H9 (cell line): ENCODE data around the gene CLPSL2. TPM values are rescaled to one million over a fixed set of nuclear protein-coding genes. Genes with fewer than 3 reads are reported as not detected.

Experiments used
- DNase-seq: peaks from one replicate; pipeline ENCODE4 v3.0.0-alpha.2; 2017
- H2AFZ ChIP-seq: one replicate; pipeline ENCODE4 v1.6.1; 2013; ENCODE audit warnings: mild to moderate bottlenecking, low read length, control low read depth, moderate library complexity
- H2AK5ac ChIP-seq: 2 replicates; pipeline ENCODE4 v1.6.1; 2013; ENCODE audit warnings: low read length, control low read depth, mixed read lengths; ENCODE audit not compliant: insufficient read length
- H2BK120ac ChIP-seq: one replicate; pipeline ENCODE4 v1.6.1; 2013; ENCODE audit warnings: low read depth, mild to moderate bottlenecking, low read length, control low read depth, inconsistent platforms; ENCODE audit not compliant: poor library complexity, severe bottlenecking
- H2BK12ac ChIP-seq: 2 replicates; pipeline ENCODE4 v1.6.1; 2013; ENCODE audit warnings: low read length, control low read depth, mixed read lengths, low read depth; ENCODE audit not compliant: insufficient read length
- H2BK15ac ChIP-seq: 2 replicates; pipeline ENCODE4 v1.6.1; 2013; ENCODE audit warnings: low read depth, low read length, control low read depth
- H2BK20ac ChIP-seq: one replicate; pipeline ENCODE4 v1.6.1; 2013; ENCODE audit warnings: low read depth, mild to moderate bottlenecking, low read length, control low read depth, inconsistent platforms; ENCODE audit not compliant: poor library complexity, severe bottlenecking
- H2BK5ac ChIP-seq: 2 replicates; pipeline ENCODE4 v1.6.1; 2013; ENCODE audit warnings: low read length, control low read depth, mixed read lengths; ENCODE audit not compliant: insufficient read length
- H3K14ac ChIP-seq: 2 replicates; pipeline ENCODE4 v1.6.1; 2013; ENCODE audit warnings: low read length, control low read depth; ENCODE audit not compliant: insufficient read depth
- H3K18ac ChIP-seq: 2 replicates; pipeline ENCODE4 v1.6.1; 2013; ENCODE audit warnings: low read depth, mild to moderate bottlenecking, mixed read lengths, low read length, control low read depth; ENCODE audit not compliant: insufficient read length
- H3K23ac ChIP-seq: 2 replicates; pipeline ENCODE4 v1.6.1; 2013; ENCODE audit warnings: low read length, control low read depth, mixed read lengths, low read depth; ENCODE audit not compliant: insufficient read length
- H3K23me2 ChIP-seq: 2 replicates; pipeline ENCODE4 v1.6.1; 2013; ENCODE audit warnings: low read depth, mild to moderate bottlenecking, mixed read lengths, low read length, control low read depth; ENCODE audit not compliant: insufficient read length, poor library complexity, severe bottlenecking
- H3K27ac ChIP-seq: 2 replicates; pipeline ENCODE4 v1.5.1; 2013; ENCODE audit warnings: low read length, control low read depth, mixed read lengths, low read depth; ENCODE audit not compliant: insufficient read length
- H3K27me3 ChIP-seq: 2 replicates; pipeline ENCODE4 v1.6.1; 2013; ENCODE audit warnings: low read length, control low read depth, inconsistent platforms; ENCODE audit not compliant: insufficient read depth
- H3K4ac ChIP-seq: 2 replicates; pipeline ENCODE4 v1.6.1; 2013; ENCODE audit warnings: low read depth, mild to moderate bottlenecking, control low read depth, inconsistent platforms, low read length, moderate library complexity
- H3K4me1 ChIP-seq: 2 replicates; pipeline ENCODE4 v1.6.1; 2013; ENCODE audit warnings: low read length, control low read depth, inconsistent platforms; ENCODE audit not compliant: insufficient read depth
- H3K4me2 ChIP-seq: 2 replicates; pipeline ENCODE4 v1.6.1; 2013; ENCODE audit warnings: low read length, control low read depth, mixed read lengths; ENCODE audit not compliant: insufficient read length, insufficient read depth
- H3K56ac ChIP-seq: 2 replicates; pipeline ENCODE4 v1.6.1; 2013; ENCODE audit warnings: low read depth, mild to moderate bottlenecking, mixed read lengths, low read length, control low read depth; ENCODE audit not compliant: insufficient read length
- H3K79me1 ChIP-seq: 2 replicates; pipeline ENCODE4 v1.6.1; 2013; ENCODE audit warnings: low read depth, mild to moderate bottlenecking, moderate library complexity, low read length, control low read depth, inconsistent platforms; ENCODE audit not compliant: insufficient read depth, poor library complexity, severe bottlenecking
- H3K79me2 ChIP-seq: 2 replicates; pipeline ENCODE4 v1.6.1; 2013; ENCODE audit warnings: low read length, control low read depth, inconsistent platforms; ENCODE audit not compliant: insufficient read depth
- H3K9ac ChIP-seq: 2 replicates; pipeline ENCODE4 v1.6.1; 2013; ENCODE audit warnings: low read length, control low read depth, mixed read lengths; ENCODE audit not compliant: insufficient read length; ENCODE audit errors: extremely low read depth
- H3K9me3 ChIP-seq: one replicate; pipeline ENCODE4 v1.6.1; 2013; ENCODE audit warnings: low read depth, low read length, inconsistent platforms; ENCODE audit not compliant: control insufficient read depth
- H3T11ph ChIP-seq: one replicate; pipeline ENCODE4 v1.6.1; 2013; ENCODE audit warnings: mild to moderate bottlenecking, low read length, control low read depth, inconsistent platforms
- H4K20me1 ChIP-seq: one replicate; pipeline ENCODE4 v1.6.1; 2013; ENCODE audit not compliant: control insufficient read depth, insufficient read length, insufficient read depth
- H4K5ac ChIP-seq: 2 replicates; pipeline ENCODE4 v1.6.1; 2013; ENCODE audit warnings: low read depth, mild to moderate bottlenecking, mixed read lengths, low read length, control low read depth; ENCODE audit not compliant: insufficient read length
- H4K8ac ChIP-seq: replicated peaks from 2 replicates; pipeline ENCODE4 v1.6.1; 2013; ENCODE audit warnings: low read length, control low read depth, mixed read lengths, low read depth; ENCODE audit not compliant: insufficient read length
- H4K91ac ChIP-seq: 2 replicates; pipeline ENCODE4 v1.6.1; 2013; ENCODE audit warnings: low read depth, mild to moderate bottlenecking, moderate library complexity, mixed read lengths, low read length, control low read depth; ENCODE audit not compliant: insufficient read length
- H3K27ac Mint-ChIP-seq, 3 experiments: 2 replicates in 2 of 3; 3 replicates in 1 of 3; pipeline ENCODE4 v1.8.0; 2020 to 2021; ENCODE audit warnings: mixed read lengths in 3 of 3, mild to moderate bottlenecking in 1 of 3, moderate library complexity in 1 of 3
- H3K27me3 Mint-ChIP-seq: 2 replicates; pipeline ENCODE4 v1.8.0; 2021; ENCODE audit warnings: low read depth, mild to moderate bottlenecking, moderate library complexity, mixed read lengths
- H3K36me3 Mint-ChIP-seq, 3 experiments: 2 replicates in 2 of 3; 3 replicates in 1 of 3; pipeline ENCODE4 v1.8.0; 2020 to 2021; ENCODE audit warnings: low read depth in 3 of 3, mixed read lengths in 3 of 3; ENCODE audit not compliant: insufficient read depth in 1 of 3
- H3K4me1 Mint-ChIP-seq, 2 experiments: 2 replicates each; pipeline ENCODE4 v1.8.0; 2020; ENCODE audit warnings: mixed read lengths in 2 of 2
- H3K4me3 Mint-ChIP-seq, 2 experiments: 2 replicates in 1 of 2; 3 replicates in 1 of 2; pipeline ENCODE4 v1.8.0; 2020 to 2021; ENCODE audit warnings: mild to moderate bottlenecking in 2 of 2, mixed read lengths in 2 of 2, moderate library complexity in 1 of 2
- H3K9me3 Mint-ChIP-seq, 2 experiments: 2 replicates in 1 of 2; 3 replicates in 1 of 2; pipeline ENCODE4 v1.8.0; 2020; ENCODE audit warnings: mild to moderate bottlenecking in 2 of 2, mixed read lengths in 2 of 2, moderate library complexity in 1 of 2
- CTCF ChIP-seq: fragments of 200-600 bp; sonication (generic); conservative IDR thresholded peaks from 3 replicates; pipeline ENCODE4 v1.8.0; 2021; ENCODE audit warnings: antibody characterized with exemption, mild to moderate bottlenecking
- WGBS: extraction: QIAGEN DNeasy Blood & Tissue Kit; methylation state at CpG from one replicate; pipeline ENCODE4 v1.1.7; 2013; ENCODE audit warnings: missing lambda C conversion rate, low lambda C conversion rate, mixed read lengths; ENCODE audit not compliant: insufficient read length; ENCODE audit errors: extremely low coverage; 5-methylcytosine and 5-hydroxymethylcytosine counted together
- total RNA-seq: library from RNA; stranded (reverse); gene quantifications from 2 replicates; pipeline ENCODE4 v1.2.1, GENCODE V29; 2021

Gene CLPSL2
- total RNA-seq, 1 experiment from 2014 or later = 4.4 TPM

GRCh38 chr6:35759426-35759825, 17.0 kb upstream of the CLPSL2 start:
- H2BK20ac ChIP-seq = no peak overlapping the region
- Mint-ChIP-seq H3K4me3 (no peak overlapping the region), H3K27ac (peak overlapping the region in 1 of 3 experiments; percentile 42; a peak in 1 of 7 replicates), H3K9me3 (peaks cover 0 to 4% of the 10 kb centered on the region in 2 experiments; a peak in 2 of 5 replicates), H3K36me3 (peaks cover 0 to 10% (median 0%) of the 10 kb centered on the region in 3 experiments; a peak in 4 of 7 replicates), H3K4me1 (peaks cover 61% of the 10 kb centered on the region in 2 experiments), H3K27me3 (no peaks in the 10 kb centered on the region; the same call in 1 of the 2 replicates)
- no peak overlapping the region for H2AFZ ChIP-seq
- H3K18ac ChIP-seq = no peak overlapping the region
- H3K9me3 ChIP-seq = no peaks in the 10 kb centered on the region
- H3K23me2 ChIP-seq = peaks cover 9% of the 10 kb centered on the region
- H2BK120ac ChIP-seq = no peak overlapping the region
- H3T11ph ChIP-seq = peak overlapping the region; percentile 11
- no peak overlapping the region for H3K23ac ChIP-seq
- no peak overlapping the region for H3K56ac ChIP-seq
- H3K27ac ChIP-seq = no peak overlapping the region
- H3K4me1 ChIP-seq = peaks cover 15% of the 10 kb centered on the region; the same call in 1 of the 2 replicates
- H3K4ac ChIP-seq = no peak overlapping the region
- no peak overlapping the region for H3K14ac ChIP-seq
- no peak overlapping the region for H4K91ac ChIP-seq
- WGBS = no CpG with 5 or more reads among the region's 3 CpGs
- no peak overlapping the region for H2AK5ac ChIP-seq
- TF ChIP-seq CTCF = no peak
- no peak overlapping the region for H3K4me2 ChIP-seq
- H3K9ac ChIP-seq = no peak overlapping the region
- no peak for DNase-seq
- no peak overlapping the region for H2BK5ac ChIP-seq
- no peak overlapping the region for H4K5ac ChIP-seq
- H3K79me2 ChIP-seq = no peaks in the 10 kb centered on the region
- no peaks in the 10 kb centered on the region for H3K79me1 ChIP-seq
- H3K27me3 ChIP-seq = no peaks in the 10 kb centered on the region
- H4K20me1 ChIP-seq = no peaks in the 10 kb centered on the region
- H2BK12ac ChIP-seq = no peak overlapping the region
- no peak overlapping the region for H2BK15ac ChIP-seq
- no peak overlapping the region for H4K8ac ChIP-seq
